CD8-positive, alpha-beta memory T cell (primary cell): ENCODE results near the gene DOC2B. TPM values are rescaled to one million over a fixed set of nuclear protein-coding genes. Genes with fewer than 3 reads are reported as not detected.
A peak's percentile ranks its signal among the peaks of the same experiment; 100 is the strongest.
"Not testable (repeated sequence)": the region's sequence is repeated elsewhere in the genome, so short reads cannot be mapped to it uniquely, and the experiment has no call there.

ENCODE experiments used
- CTCF ChIA-PET: fragments of 350-600 bp; sonication (Branson Sonifier 250); formaldehyde crosslinking; loops from one replicate; lab custom pipeline; 2021; ENCODE audit warnings: antibody characterized with exemption; lab: Charles Lee
- POLR2A ChIA-PET: fragments of 350-600 bp; sonication (Branson Sonifier 250); formaldehyde crosslinking; loops from one replicate; lab custom pipeline; 2021; ENCODE audit warnings: antibody characterized with exemption; lab: Charles Lee
- DNase-seq, 5 donors: peaks; one replicate each; pipeline versions ENCODE4 v3.0.0 to v3.0.0-alpha.2; 2020 to 2022; ENCODE audit warnings: mixed read lengths in 1 of 5
- H3K27ac ChIP-seq: one replicate; pipeline ENCODE4 v1.7.0; 2013; ENCODE audit warnings: low read depth, mild to moderate bottlenecking, low read length, moderate library complexity
- H3K27me3 ChIP-seq: 2 replicates; pipeline ENCODE4 v1.7.0; 2013; ENCODE audit warnings: low read length, mild to moderate bottlenecking; ENCODE audit not compliant: insufficient read depth, poor library complexity, severe bottlenecking
- H3K36me3 ChIP-seq: 2 replicates; pipeline ENCODE4 v1.7.0; 2013; ENCODE audit warnings: mild to moderate bottlenecking, low read length, moderate library complexity; ENCODE audit not compliant: insufficient read depth
- H3K4me1 ChIP-seq: 2 replicates; pipeline ENCODE4 v1.7.0; 2013; ENCODE audit warnings: mild to moderate bottlenecking, low read length, moderate library complexity; ENCODE audit not compliant: insufficient read depth
- H3K4me3 ChIP-seq: 2 replicates; pipeline ENCODE4 v1.7.0; 2013; ENCODE audit warnings: mild to moderate bottlenecking, low read length
- H3K9me3 ChIP-seq: 2 replicates; pipeline ENCODE4 v1.7.0; 2013; ENCODE audit warnings: mild to moderate bottlenecking, low read length
- H3K27ac Mint-ChIP-seq, 8 donors: one replicate each; pipeline ENCODE4 v1.8.0; 2020 to 2021; ENCODE audit warnings: mixed read lengths in 8 of 8, mild to moderate bottlenecking in 6 of 8, inconsistent platforms in 3 of 8, moderate library complexity in 3 of 8
- H3K27me3 Mint-ChIP-seq, 2 donors: one replicate each; pipeline ENCODE4 v1.8.0; 2020 to 2021; ENCODE audit warnings: mixed read lengths in 2 of 2, mild to moderate bottlenecking in 1 of 2, moderate library complexity in 1 of 2
- H3K36me3 Mint-ChIP-seq, 3 donors: one replicate each; pipeline ENCODE4 v1.8.0; 2020 to 2021; ENCODE audit warnings: mixed read lengths in 3 of 3, inconsistent platforms in 1 of 3, mild to moderate bottlenecking in 1 of 3
- H3K4me1 Mint-ChIP-seq, 3 donors: one replicate each; pipeline ENCODE4 v1.8.0; 2020 to 2021; ENCODE audit warnings: mixed read lengths in 3 of 3, inconsistent platforms in 1 of 3, mild to moderate bottlenecking in 1 of 3
- H3K4me3 Mint-ChIP-seq, 7 donors: one replicate each; pipeline ENCODE4 v1.8.0; 2020 to 2021; ENCODE audit warnings: mixed read lengths in 7 of 7, mild to moderate bottlenecking in 6 of 7, moderate library complexity in 4 of 7, inconsistent platforms in 2 of 7
- H3K9me3 Mint-ChIP-seq, 5 donors: one replicate each; pipeline ENCODE4 v1.8.0; 2020 to 2022; ENCODE audit warnings: mixed read lengths in 5 of 5, mild to moderate bottlenecking in 3 of 5, moderate library complexity in 2 of 5, inconsistent platforms in 1 of 5
- polyA plus RNA-seq: library from polyadenylated mRNA; unstranded; fragments of 300-500 nt; fragmentation: Illumina TruSeq; gene quantifications from one replicate; pipeline ENCODE4 v1.2.3, GENCODE V29; 2021
- total RNA-seq, 2 experiments: library from RNA; stranded (reverse); gene quantifications; one replicate each; pipeline ENCODE4 v1.2.3, GENCODE V29; 2021

DOC2B gene
- total and polyA plus RNA-seq, 3 experiments from 2014 or later: 0.13 to 0.15 TPM; not detected in 1

DNA sequence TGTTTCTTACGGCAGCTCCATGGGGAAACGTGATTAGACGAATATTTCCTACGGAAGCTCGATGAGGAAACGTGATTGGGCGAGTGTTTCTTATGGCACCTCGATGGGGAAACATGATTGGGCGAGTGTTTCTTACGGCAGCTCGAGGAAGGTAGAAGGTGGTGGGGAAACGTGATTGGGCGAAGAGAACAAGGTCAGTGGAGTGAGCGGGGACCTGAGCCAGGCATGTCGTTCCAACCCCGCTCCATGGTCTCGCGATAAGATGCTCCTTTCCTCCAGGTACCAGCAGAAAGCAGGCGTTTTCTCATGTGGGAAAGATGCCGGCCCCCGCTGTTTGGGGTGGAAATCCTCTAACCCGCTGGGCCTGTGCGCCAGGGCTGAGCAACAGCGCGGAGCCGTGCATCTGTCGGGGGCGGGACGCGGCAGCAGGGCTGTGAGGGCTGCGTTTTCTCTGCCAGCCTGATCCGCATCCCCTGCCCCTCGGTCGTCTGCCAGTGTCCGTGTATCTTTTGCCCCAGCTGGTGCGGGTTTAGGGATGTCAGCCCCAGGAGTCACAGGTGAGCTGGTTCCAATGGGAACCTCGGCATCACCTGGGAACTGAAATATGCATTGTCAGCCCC is 25.6 kb upstream of the DOC2B start:
- no peaks in the 10 kb centered on the region for H3K36me3 ChIP-seq
- H3K27me3 ChIP-seq: no peaks in the 10 kb centered on the region
- no peak for DNase-seq
- POLR2A ChIA-PET: no interaction called here
- CTCF ChIA-PET: no interaction called here
- no peaks in the 10 kb centered on the region for H3K9me3 ChIP-seq
- H3K4me1 ChIP-seq: no peaks in the 10 kb centered on the region
- H3K27me3 Mint-ChIP-seq: peaks cover 4 to 20% of the 10 kb centered on the region in 2 donors
- H3K9me3 Mint-ChIP-seq: peaks cover 0 to 6% (median 3%) of the 10 kb centered on the region in 5 donors
- no peaks in the 10 kb centered on the region for H3K4me1 Mint-ChIP-seq
- H3K4me3 ChIP-seq: no peak overlapping the region
- H3K36me3 Mint-ChIP-seq: peaks cover 0 to 3% (median 0%) of the 10 kb centered on the region in 3 donors
- H3K27ac Mint-ChIP-seq: peak overlapping the region in 1 of 8 donors; percentile 75
- H3K27ac ChIP-seq: no peak overlapping the region
- H3K4me3 Mint-ChIP-seq: no peak overlapping the region

DNA sequence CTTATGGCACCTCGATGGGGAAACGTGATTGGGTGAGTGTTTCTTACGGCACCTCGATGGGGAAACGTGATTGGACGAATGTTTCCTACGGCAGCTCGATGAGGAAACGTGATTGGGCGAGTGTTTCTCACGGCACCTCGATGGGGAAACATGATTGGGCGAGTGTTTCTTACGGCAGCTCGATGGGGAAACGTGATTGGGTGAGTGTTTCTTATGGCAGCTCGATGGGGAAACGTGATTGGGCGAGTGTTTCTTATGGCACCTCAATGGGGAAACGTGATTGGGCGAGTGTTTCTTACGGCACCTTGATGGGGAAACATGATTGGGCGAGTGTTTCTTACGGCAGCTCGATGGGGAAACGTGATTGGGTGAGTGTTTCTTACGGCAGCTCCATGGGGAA is 25.0 kb upstream of the DOC2B start:
- POLR2A ChIA-PET: not testable (repeated sequence)
- H3K27me3 Mint-ChIP-seq: peaks cover 4 to 20% of the 10 kb centered on the region in 2 donors

DNA sequence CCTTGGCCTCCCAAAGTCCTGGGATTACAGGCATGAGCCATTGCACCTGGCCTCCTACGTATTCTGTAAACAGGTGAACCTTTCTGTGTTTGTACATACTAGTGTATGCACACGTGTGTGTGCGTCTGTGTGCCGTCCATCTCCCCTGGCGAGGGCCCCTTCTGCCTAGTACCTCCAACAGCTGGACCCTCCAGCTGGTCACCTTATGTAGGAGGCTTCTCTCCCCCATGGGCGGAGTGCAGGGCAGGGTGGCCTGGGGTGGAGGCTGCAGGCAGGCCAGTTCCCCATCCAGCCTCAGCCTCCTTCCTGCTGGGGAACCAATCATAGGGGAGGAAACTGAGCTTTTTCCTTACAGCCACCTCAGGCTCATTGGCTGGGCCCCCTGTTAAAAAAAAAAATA is 24.4 kb upstream of the DOC2B start:
- Mint-ChIP-seq H3K4me3 (peak overlapping the region in 1 of 7 donors; percentile 6), H3K9me3 (peaks cover 0 to 6% (median 3%) of the 10 kb centered on the region in 5 donors), H3K4me1 (no peaks in the 10 kb centered on the region), H3K27me3 (peaks cover 4 to 19% of the 10 kb centered on the region in 2 donors), H3K27ac (no peak overlapping the region), H3K36me3 (peaks cover 0 to 3% (median 0%) of the 10 kb centered on the region in 3 donors)
- CTCF ChIA-PET: no interaction called here
- H3K27ac ChIP-seq: no peak overlapping the region
- POLR2A ChIA-PET: no interaction called here
- no peaks in the 10 kb centered on the region for H3K36me3 ChIP-seq
- H3K4me3 ChIP-seq: no peak overlapping the region
- H3K27me3 ChIP-seq: no peaks in the 10 kb centered on the region
- no peak for DNase-seq
- no peaks in the 10 kb centered on the region for H3K9me3 ChIP-seq
- no peaks in the 10 kb centered on the region for H3K4me1 ChIP-seq

More for the DNA sequence above, 25.0 kb upstream of the DOC2B start:
- CTCF ChIA-PET, H3K4me3 Mint-ChIP-seq, H3K4me1 ChIP-seq, H3K27ac Mint-ChIP-seq, H3K9me3 Mint-ChIP-seq, H3K36me3 Mint-ChIP-seq, H3K4me3 ChIP-seq, H3K27ac ChIP-seq, H3K9me3 ChIP-seq, H3K36me3 ChIP-seq, H3K27me3 ChIP-seq, H3K4me1 Mint-ChIP-seq, DNase-seq: not testable (repeated sequence)

DNA sequence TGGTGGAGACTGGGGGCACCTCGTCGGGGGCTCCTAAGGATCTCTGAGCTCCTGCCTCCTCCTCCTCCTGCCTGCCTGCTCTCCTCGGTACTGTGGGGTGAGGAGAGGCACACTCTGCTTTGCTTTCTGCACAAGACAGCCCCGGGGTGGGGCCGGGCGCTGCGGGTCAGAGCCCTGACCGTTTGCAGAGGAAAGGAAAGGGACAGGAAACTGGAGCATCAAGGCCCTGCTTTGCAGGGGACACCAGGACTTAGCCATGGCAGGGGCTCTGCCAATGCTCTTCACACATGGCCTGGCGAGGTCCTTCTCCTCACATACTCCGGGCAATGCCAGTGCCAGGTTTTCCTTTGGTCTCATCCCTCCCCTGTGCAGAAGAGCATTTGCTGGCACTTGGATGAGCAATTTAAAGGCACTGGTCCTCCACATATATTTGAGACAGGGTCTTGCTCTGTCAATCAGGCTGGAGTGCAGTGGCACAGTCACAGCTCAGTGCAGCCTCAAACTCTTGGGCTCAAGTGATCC is 23.8 kb upstream of the DOC2B start:
- Histone ChIP-seq H3K4me3 (no peak overlapping the region), H3K36me3 (no peaks in the 10 kb centered on the region), H3K4me1 (no peaks in the 10 kb centered on the region), H3K27me3 (no peaks in the 10 kb centered on the region), H3K9me3 (no peaks in the 10 kb centered on the region), H3K27ac (no peak overlapping the region)
- POLR2A ChIA-PET: no interaction called here
- no peak overlapping the region for H3K27ac Mint-ChIP-seq
- H3K36me3 Mint-ChIP-seq: peaks cover 0 to 3% (median 0%) of the 10 kb centered on the region in 3 donors
- no peak for DNase-seq
- H3K4me3 Mint-ChIP-seq: no peak overlapping the region
- peaks cover 4 to 16% of the 10 kb centered on the region in 2 donors for H3K27me3 Mint-ChIP-seq
- H3K4me1 Mint-ChIP-seq: no peaks in the 10 kb centered on the region
- CTCF ChIA-PET: no interaction called here
- peaks cover 0 to 6% (median 3%) of the 10 kb centered on the region in 5 donors for H3K9me3 Mint-ChIP-seq

DNA sequence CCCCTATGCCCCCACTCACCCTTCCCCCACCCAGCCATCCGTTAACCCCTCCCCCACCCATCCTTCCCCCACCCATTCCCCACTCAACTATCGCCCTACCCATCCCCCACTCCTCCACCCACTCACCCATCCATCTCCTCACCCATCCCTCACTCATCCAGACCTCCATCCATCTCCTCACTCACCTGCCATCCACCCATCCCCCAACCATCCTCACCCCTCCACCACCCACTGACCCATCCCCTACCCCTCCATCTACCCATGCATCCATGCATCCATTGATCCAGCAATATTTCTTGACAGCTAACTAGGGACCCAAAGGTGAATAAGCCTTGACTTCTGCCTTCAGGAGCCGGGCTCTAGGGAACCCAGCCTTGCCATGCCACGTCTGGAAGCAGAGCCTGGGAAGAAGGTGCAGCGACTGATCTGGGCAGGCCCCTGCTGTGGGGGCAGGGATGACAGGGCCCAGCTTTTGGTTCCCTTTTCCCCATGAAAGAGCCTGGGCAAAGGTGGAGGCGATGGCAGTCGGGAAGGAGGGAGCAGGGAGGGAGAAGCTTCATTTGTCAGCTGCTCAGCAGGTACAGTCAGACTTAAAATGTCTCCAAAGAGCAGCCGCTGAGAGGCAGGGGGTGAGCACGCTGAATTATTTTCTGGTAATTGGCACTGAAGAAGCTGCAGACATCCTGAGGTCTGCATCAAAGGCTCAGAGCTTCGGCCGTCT is 23.1 kb upstream of the DOC2B start:
- Mint-ChIP-seq H3K27ac (no peak overlapping the region), H3K27me3 (peaks cover 6 to 22% of the 10 kb centered on the region in 2 donors), H3K36me3 (peaks cover 0 to 3% (median 0%) of the 10 kb centered on the region in 3 donors), H3K4me3 (no peak overlapping the region), H3K4me1 (no peaks in the 10 kb centered on the region), H3K9me3 (peaks cover 0 to 6% (median 3%) of the 10 kb centered on the region in 5 donors)
- ChIA-PET POLR2A (no interaction called here), CTCF (no interaction called here)
- Histone ChIP-seq H3K9me3 (no peaks in the 10 kb centered on the region), H3K4me3 (no peak overlapping the region), H3K4me1 (no peaks in the 10 kb centered on the region), H3K27me3 (no peaks in the 10 kb centered on the region), H3K36me3 (no peaks in the 10 kb centered on the region), H3K27ac (no peak overlapping the region)
- DNase-seq: no peak

DNA sequence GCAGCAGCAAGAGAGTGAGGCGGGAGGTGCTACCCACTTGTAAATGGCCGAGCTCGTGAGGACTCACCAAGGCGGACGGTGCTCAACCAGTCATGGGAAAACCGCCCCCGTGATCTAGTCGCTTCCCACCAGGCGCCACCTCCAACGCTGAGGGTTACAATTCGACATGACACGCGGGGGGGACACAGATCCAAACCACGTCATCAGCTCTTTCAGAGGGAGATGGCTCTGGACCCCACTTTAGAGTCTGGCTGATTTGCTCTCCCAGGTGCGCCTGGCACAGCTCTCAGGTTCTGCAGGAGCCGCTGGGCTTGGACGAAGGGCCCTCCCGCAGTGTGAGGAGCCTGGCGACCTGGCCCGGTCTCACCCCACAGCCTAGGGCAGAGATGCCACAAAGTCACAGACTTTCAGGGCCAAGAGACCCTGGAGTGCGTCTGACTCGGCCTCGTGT is 21.1 kb upstream of the DOC2B start:
- peaks cover 0 to 3% (median 0%) of the 10 kb centered on the region in 5 donors for H3K9me3 Mint-ChIP-seq
- no peak overlapping the region for H3K4me3 Mint-ChIP-seq
- no peak overlapping the region for H3K4me3 ChIP-seq
- DNase-seq: no peak
- CTCF ChIA-PET: no interaction called here
- H3K36me3 ChIP-seq: no peaks in the 10 kb centered on the region
- POLR2A ChIA-PET: no interaction called here
- H3K27ac ChIP-seq: no peak overlapping the region
- peaks cover 12% of the 10 kb centered on the region for H3K27me3 ChIP-seq
- peaks cover 15 to 28% of the 10 kb centered on the region in 2 donors for H3K27me3 Mint-ChIP-seq
- no peaks in the 10 kb centered on the region for H3K36me3 Mint-ChIP-seq
- H3K4me1 ChIP-seq: no peaks in the 10 kb centered on the region
- H3K27ac Mint-ChIP-seq: no peak overlapping the region
- no peaks in the 10 kb centered on the region for H3K9me3 ChIP-seq
- no peaks in the 10 kb centered on the region for H3K4me1 Mint-ChIP-seq

DNA sequence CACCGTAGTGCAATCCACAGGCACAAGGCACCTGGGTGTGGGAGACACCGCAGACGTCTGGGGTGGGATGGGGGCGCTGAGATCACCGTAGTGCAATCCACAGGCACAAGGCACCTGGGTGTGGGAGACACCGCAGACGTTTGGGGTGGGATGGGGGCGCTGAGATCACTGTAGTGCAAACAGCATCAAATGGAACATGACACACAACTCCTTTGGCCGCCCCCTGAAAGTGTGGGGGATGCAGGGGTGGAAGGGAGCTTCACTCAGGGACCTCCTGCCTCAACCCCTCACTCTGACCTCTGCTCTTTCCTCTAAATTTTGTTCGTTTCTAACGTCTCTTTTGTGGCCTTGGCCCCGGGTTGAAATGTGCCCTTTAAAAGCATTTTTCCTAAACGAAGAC is 20.3 kb upstream of the DOC2B start:
- H3K4me3 ChIP-seq, H3K27ac Mint-ChIP-seq, H3K4me3 Mint-ChIP-seq, H3K4me1 Mint-ChIP-seq, DNase-seq, H3K27ac ChIP-seq, H3K36me3 ChIP-seq, H3K4me1 ChIP-seq, H3K36me3 Mint-ChIP-seq, H3K9me3 Mint-ChIP-seq, POLR2A ChIA-PET, CTCF ChIA-PET, H3K9me3 ChIP-seq: not testable (repeated sequence)
- H3K27me3 Mint-ChIP-seq: peaks cover 15 to 29% of the 10 kb centered on the region in 2 donors
- H3K27me3 ChIP-seq: peaks cover 12% of the 10 kb centered on the region

DNA sequence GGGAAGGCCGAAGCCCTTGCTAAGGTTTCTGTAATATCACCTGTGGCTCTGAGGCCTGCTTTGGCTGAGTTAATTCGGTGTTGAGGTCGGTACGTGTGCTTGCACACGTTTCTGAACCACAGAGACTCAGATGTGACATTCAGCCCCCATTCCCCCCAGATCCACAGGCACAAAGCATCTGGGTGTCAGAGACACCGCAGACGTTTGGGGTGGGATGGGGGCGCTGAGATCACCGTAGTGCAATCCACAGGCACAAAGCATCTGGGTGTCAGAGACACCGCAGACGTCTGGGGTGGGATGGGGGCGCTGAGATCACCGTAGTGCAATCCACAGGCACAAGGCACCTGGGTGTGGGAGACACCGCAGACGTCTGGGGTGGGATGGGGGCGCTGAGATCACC is 19.8 kb upstream of the DOC2B start:
- H3K36me3 ChIP-seq, H3K4me3 ChIP-seq, DNase-seq, H3K27ac Mint-ChIP-seq, H3K27ac ChIP-seq, H3K9me3 ChIP-seq, H3K4me3 Mint-ChIP-seq, H3K9me3 Mint-ChIP-seq, H3K4me1 Mint-ChIP-seq, CTCF ChIA-PET, H3K36me3 Mint-ChIP-seq, POLR2A ChIA-PET, H3K4me1 ChIP-seq: not testable (repeated sequence)
- H3K27me3 Mint-ChIP-seq: peaks cover 20 to 32% of the 10 kb centered on the region in 2 donors
- H3K27me3 ChIP-seq: peaks cover 16% of the 10 kb centered on the region
